Neural cell (in vitro differentiated cells): Measurements from ENCODE around the gene RGS3. TPM values are rescaled to one million over a fixed set of nuclear protein-coding genes. Genes with fewer than 3 reads are reported as not detected.

Experiments used
- H2AFZ ChIP-seq: fragments of 200-600, 300-800 bp; sonication (generic), shearing (Covaris generic); 2 replicates; pipeline ENCODE4 v1.6.0; 2014; ENCODE audit warnings: low read depth, mild to moderate bottlenecking, antibody characterized with exemption, low read length, moderate library complexity
- H3F3A ChIP-seq: fragments of 200-600 bp; shearing (Covaris generic); 2 replicates; pipeline ENCODE4 v1.6.1; 2016; ENCODE audit warnings: mild to moderate bottlenecking, moderate library complexity, mixed read lengths, antibody characterized with exemption, low read length; ENCODE audit not compliant: insufficient read depth, poor library complexity, severe bottlenecking
- H3K27ac ChIP-seq: fragments of 200-600, 300-800 bp; sonication (generic), shearing (Covaris generic); 2 replicates; pipeline ENCODE4 v1.5.1; 2014; ENCODE audit warnings: mild to moderate bottlenecking, low read length, moderate library complexity
- H3K27me3 ChIP-seq: fragments of 300-800, 200-600 bp; sonication (generic), shearing (Covaris generic); 2 replicates; pipeline ENCODE4 v1.6.0; 2014; ENCODE audit warnings: mild to moderate bottlenecking, low read depth, low read length, moderate library complexity; ENCODE audit not compliant: insufficient read depth
- H3K36me3 ChIP-seq: fragments of 300-800, 200-600 bp; sonication (generic), shearing (Covaris generic); 2 replicates; pipeline ENCODE4 v1.5.1; 2014; ENCODE audit warnings: mild to moderate bottlenecking, antibody characterized with exemption, low read length, moderate library complexity; ENCODE audit not compliant: insufficient read depth
- H3K4me2 ChIP-seq: fragments of 300-800, 200-600 bp; sonication (generic), shearing (Covaris generic); 2 replicates; pipeline ENCODE4 v1.6.0; 2014; ENCODE audit warnings: mild to moderate bottlenecking, low read length
- H3K4me3 ChIP-seq: fragments of 300-800, 200-600 bp; sonication (generic), shearing (Covaris generic); 2 replicates; pipeline ENCODE4 v1.5.1; 2014; ENCODE audit warnings: mild to moderate bottlenecking, low read length, moderate library complexity
- H3K79me2 ChIP-seq: fragments of 200-600 bp; shearing (Covaris generic); replicated peaks from 2 replicates; pipeline ENCODE4 v1.6.0; 2014; ENCODE audit warnings: mild to moderate bottlenecking, low read length, moderate library complexity; ENCODE audit not compliant: insufficient read depth
- H3K9ac ChIP-seq: fragments of 300-800, 200-600 bp; sonication (generic), shearing (Covaris generic); 2 replicates; pipeline ENCODE4 v1.6.1; 2016; ENCODE audit warnings: mild to moderate bottlenecking, low read length, mixed read lengths
- H3K9me2 ChIP-seq: fragments of 200-600 bp; shearing (Covaris generic); 2 replicates; pipeline ENCODE4 v1.6.1; 2016; ENCODE audit warnings: mild to moderate bottlenecking, low read length, mixed read lengths; ENCODE audit not compliant: insufficient read depth
- H3K9me3 ChIP-seq: fragments of 200-600, 300-800 bp; sonication (generic), shearing (Covaris generic); 2 replicates; pipeline ENCODE4 v1.6.1; 2016; ENCODE audit warnings: mild to moderate bottlenecking, mixed run types, low read length, moderate library complexity, mixed read lengths
- H4K20me1 ChIP-seq: fragments of 200-600 bp; shearing (Covaris generic); 2 replicates; pipeline ENCODE4 v1.6.1; 2016; ENCODE audit warnings: mild to moderate bottlenecking, mixed run types; ENCODE audit not compliant: insufficient read depth
- CTCF ChIP-seq: fragments of 450-650 bp; IDR thresholded peaks from 2 replicates; pipeline ENCODE4 v1.5.1; 2014; ENCODE audit warnings: antibody characterized with exemption, mild to moderate bottlenecking, moderate library complexity; ENCODE audit not compliant: poor library complexity, severe bottlenecking
- EP300 ChIP-seq: fragments of 450-650 bp; conservative IDR thresholded peaks from 2 replicates; pipeline ENCODE4 v1.6.1; 2014; ENCODE audit warnings: antibody characterized with exemption, mild to moderate bottlenecking, moderate library complexity; ENCODE audit not compliant: poor library complexity, severe bottlenecking
- EZH2 ChIP-seq: fragments of 200-600, 300-800 bp; shearing (Covaris generic), sonication (generic); IDR thresholded peaks from 2 replicates; pipeline ENCODE4 v1.6.1; 2014; ENCODE audit warnings: antibody characterized with exemption, low read length, borderline replicate concordance, mild to moderate bottlenecking; ENCODE audit not compliant: insufficient read depth, poor library complexity, severe bottlenecking
- MXI1 ChIP-seq: fragments of 450-650 bp; conservative IDR thresholded peaks from 2 replicates; pipeline ENCODE4 v1.6.1; 2014; ENCODE audit warnings: antibody characterized with exemption, mild to moderate bottlenecking; ENCODE audit not compliant: poor library complexity, severe bottlenecking
- POLR2AphosphoS5 ChIP-seq: IDR thresholded peaks from 2 replicates; pipeline ENCODE4 v1.6.1; 2012
- RAD21 ChIP-seq: fragments of 450-650 bp; conservative IDR thresholded peaks from 2 replicates; pipeline ENCODE4 v1.6.1; 2014; ENCODE audit warnings: antibody characterized with exemption, mild to moderate bottlenecking, moderate library complexity
- REST ChIP-seq: IDR thresholded peaks from 2 replicates; pipeline ENCODE4 v1.6.1; 2012; ENCODE audit warnings: borderline replicate concordance
- SMC3 ChIP-seq: fragments of 450-650 bp; conservative IDR thresholded peaks from 2 replicates; pipeline ENCODE4 v1.6.1; 2014; ENCODE audit warnings: antibody characterized with exemption, mild to moderate bottlenecking, moderate library complexity; ENCODE audit not compliant: poor library complexity
- TAF1 ChIP-seq: IDR thresholded peaks from 2 replicates; pipeline ENCODE4 v1.6.1; 2012; ENCODE audit warnings: low read depth
- polyA plus RNA-seq: library from polyadenylated mRNA; depleted of rRNA; stranded (reverse); fragments of >200 nt; gene quantifications from 2 replicates; pipeline ENCODE4 v1.2.3, GENCODE V29; 2014

RGS3 gene
- polyA plus RNA-seq, 1 donor from 2014 or later, result 25.3 TPM

- Histone ChIP-seq H3K79me2 (no peaks in the 10 kb centered on the region), H3K4me3 (no peak overlapping the region), H3K36me3 (no peaks in the 10 kb centered on the region), H3F3A (no peaks in the 10 kb centered on the region), H3K9ac (no peak overlapping the region), H2AFZ (no peak overlapping the region), H3K9me2 (no peaks in the 10 kb centered on the region), H3K4me2 (no peak overlapping the region), H3K27ac (no peak overlapping the region), H4K20me1 (no peaks in the 10 kb centered on the region), H3K9me3 (no peaks in the 10 kb centered on the region), H3K27me3 (no peaks in the 10 kb centered on the region)
- TF ChIP-seq POLR2AphosphoS5 (no peak), REST (no peak), CTCF (no peak), MXI1 (no peak), SMC3 (no peak), TAF1 (no peak), EZH2 (no peak), RAD21 (no peak), EP300 (no peak)
Measured at GRCh38 chr9:113633782-113634595, 170.5 kb downstream of the RGS3 start.

GRCh38 chr9:113634596-113635515, 171.3 kb downstream of the RGS3 start:
- H3K36me3 ChIP-seq, result no peaks in the 10 kb centered on the region
- H3K27ac ChIP-seq, result no peak overlapping the region
- TF ChIP-seq EZH2, result no peak
- no peak for TF ChIP-seq SMC3
- no peak for TF ChIP-seq POLR2AphosphoS5
- TF ChIP-seq MXI1, result no peak
- TF ChIP-seq TAF1, result no peak
- TF ChIP-seq RAD21, result no peak
- TF ChIP-seq EP300, result no peak
- no peak for TF ChIP-seq REST
- TF ChIP-seq CTCF, result no peak
- no peak overlapping the region for H2AFZ ChIP-seq
- no peaks in the 10 kb centered on the region for H3K9me3 ChIP-seq
- H4K20me1 ChIP-seq, result no peaks in the 10 kb centered on the region
- H3K9me2 ChIP-seq, result no peaks in the 10 kb centered on the region
- no peaks in the 10 kb centered on the region for H3F3A ChIP-seq
- no peak overlapping the region for H3K4me2 ChIP-seq
- no peak overlapping the region for H3K4me3 ChIP-seq
- H3K27me3 ChIP-seq, result no peaks in the 10 kb centered on the region
- no peak overlapping the region for H3K9ac ChIP-seq
- no peaks in the 10 kb centered on the region for H3K79me2 ChIP-seq
